ENCODE data around the gene SEC24A.

GRCh38 chr5:134648425-134649162, at the start of gene SEC24A:
- no peak for TF ChIP-seq TEAD4 (IDR thresholded peaks at IDR 0.05)
- no peak for TF ChIP-seq NFIC (IDR thresholded peaks at IDR 0.05)
- no peak for TF ChIP-seq EGR1 (IDR thresholded peaks at IDR 0.05)
- TF ChIP-seq REST (IDR thresholded peaks at IDR 0.05; ENCODE audit: low read depth), result no peak
- TF ChIP-seq MAX (IDR thresholded peaks at IDR 0.05), result peak; percentile 98
- peak; percentile 84 for TF ChIP-seq TAF1 (IDR thresholded peaks at IDR 0.05; ENCODE audit: low read depth)
- no peak for TF ChIP-seq FOXM1 (IDR thresholded peaks at IDR 0.05; ENCODE audit: borderline replicate concordance, low read depth)
- TF ChIP-seq ZBTB7A (IDR thresholded peaks at IDR 0.05; ENCODE audit: low read depth), result no peak
